GM12878 (cell line): ENCODE data around the gene ANKHD1. TPM values are rescaled to one million over a fixed set of nuclear protein-coding genes. Genes with fewer than 3 reads are reported as not detected.

Experiments used
- ATAC-seq: fragments of 200-7000 bp; cut with Tn5 transposase; 3 replicates; pipeline ENCODE4 v1.9.1; 2020; ENCODE audit warnings: mild to moderate bottlenecking, moderate library complexity
- BruUV-seq: library from RNA; stranded (reverse); fragments of 400-500 nt; replicated peaks from 2 replicates; lab custom pipeline; 2021; lab: Mats Ljungman, UMichigan
- CTCF ChIA-PET: fragments of 300-600 bp; sonication (Branson Sonifier 250); formaldehyde crosslinking; extraction: SDS; loops from one replicate; lab custom pipeline; 2021; ENCODE audit warnings: inconsistent platforms; lab: Yijun Ruan, JAX
- POLR2A ChIA-PET: fragments of 350-600 bp; formaldehyde crosslinking; extraction: SDS; loops from one replicate; lab custom pipeline; 2021; ENCODE audit warnings: inconsistent platforms; lab: Charles Lee
- RAD21 ChIA-PET: fragments of 300-600 bp; sonication (Branson Sonifier 250); formaldehyde crosslinking; loops from one replicate; lab custom pipeline; 2023; ENCODE audit warnings: antibody characterized with exemption; ENCODE audit not compliant: unreplicated experiment; lab: Charles Lee
- SMC1A ChIA-PET: fragments of 300-600 bp; sonication (Branson Sonifier 250); formaldehyde crosslinking; loops from one replicate; lab custom pipeline; 2023; ENCODE audit not compliant: unreplicated experiment, uncharacterized antibody; lab: Charles Lee
- DNase-seq: peaks from one replicate; pipeline ENCODE4 v3.0.0-alpha.2; 2011; ENCODE audit warnings: low read depth, low spot score
- FAIRE-seq: peaks from 3 replicates; lab custom pipeline; 2011; peaks lifted over from hg19 to GRCh38; lab: Jason Lieb, UNC
- H2AFZ ChIP-seq: 2 replicates; pipeline ENCODE4 v1.6.0; 2011; ENCODE audit warnings: low read depth, low read length, control low read depth; ENCODE audit not compliant: control insufficient read depth
- H3K27ac ChIP-seq: 2 replicates; pipeline ENCODE4 v1.5.1; 2011; ENCODE audit warnings: control low read depth; ENCODE audit not compliant: control insufficient read depth, insufficient read depth
- H3K27me3 ChIP-seq, 2 experiments: replicated peaks in 1 of 2; 2 replicates each; pipeline versions ENCODE4 v1.6.0 to v1.6.1; 2011; ENCODE audit warnings: low read length in 1 of 2; ENCODE audit not compliant: control insufficient read depth in 2 of 2, insufficient read depth in 2 of 2
- H3K36me3 ChIP-seq, 2 experiments: 2 replicates each; pipeline ENCODE4 v1.5.1; 2011; ENCODE audit warnings: low read length in 1 of 2; ENCODE audit not compliant: control insufficient read depth in 2 of 2, insufficient read depth in 2 of 2
- H3K4me1 ChIP-seq: 2 replicates; pipeline ENCODE4 v1.6.1; 2011; ENCODE audit warnings: mild to moderate bottlenecking, low read length, moderate library complexity, mixed read lengths; ENCODE audit not compliant: control insufficient read depth, insufficient read depth
- H3K4me2 ChIP-seq: 2 replicates; pipeline ENCODE4 v1.6.0; 2011; ENCODE audit warnings: control low read depth; ENCODE audit not compliant: control insufficient read depth, insufficient read depth
- H3K4me3 ChIP-seq: fragments of 200-600 bp; sonication (generic); 2 replicates; pipeline ENCODE4 v1.5.1; 2016
- H3K79me2 ChIP-seq: 2 replicates; pipeline ENCODE4 v1.6.0; 2011; ENCODE audit warnings: low read length; ENCODE audit not compliant: control insufficient read depth, insufficient read depth
- H3K9ac ChIP-seq: 2 replicates; pipeline ENCODE4 v1.8.0; 2011; ENCODE audit warnings: low read length, control low read depth, mixed read lengths; ENCODE audit not compliant: control insufficient read depth, insufficient read depth
- H3K9me3 ChIP-seq: replicated peaks from 3 replicates; pipeline ENCODE4 v1.5.1; 2011; ENCODE audit warnings: mild to moderate bottlenecking, low read length; ENCODE audit not compliant: control insufficient read depth, insufficient read depth
- H4K20me1 ChIP-seq: 2 replicates; pipeline ENCODE4 v1.6.0; 2011; ENCODE audit not compliant: control insufficient read depth, insufficient read depth
- EP300 ChIP-seq, 2 experiments: fragments of 150-350 bp in 1 of 2; IDR thresholded peaks; 2 replicates each; pipeline ENCODE4 v1.6.1; 2011 to 2012; ENCODE audit warnings: low read depth in 2 of 2, low read length in 2 of 2, borderline replicate concordance in 1 of 2, improper control_type of control experiment in 1 of 2, inconsistent platforms in 1 of 2; ENCODE audit not compliant: control insufficient read depth in 1 of 2
- FOS ChIP-seq: IDR thresholded peaks from 3 replicates; pipeline ENCODE4 v1.6.1; 2011; ENCODE audit warnings: borderline replicate concordance; ENCODE audit not compliant: insufficient read length; ENCODE audit errors: extremely low read depth
- GABPA ChIP-seq: IDR thresholded peaks from 2 replicates; pipeline ENCODE4 v1.6.1; 2014; ENCODE audit warnings: antibody characterized with exemption, low read depth, mild to moderate bottlenecking, inconsistent platforms
- HDGF ChIP-seq: fragments of 450-650 bp; IDR thresholded peaks from 2 replicates; pipeline ENCODE4 v1.6.1; 2016; ENCODE audit warnings: antibody characterized with exemption
- JUNB ChIP-seq: IDR thresholded peaks from 2 replicates; pipeline ENCODE4 v1.6.1; 2016; ENCODE audit warnings: antibody characterized with exemption, mild to moderate bottlenecking
- KAT2A ChIP-seq: conservative IDR thresholded peaks from 2 replicates; pipeline ENCODE4 v1.6.1; 2011; ENCODE audit warnings: low read depth, low read length; ENCODE audit not compliant: control insufficient read depth
- LARP7 ChIP-seq: fragments of 450-650 bp; IDR thresholded peaks from 2 replicates; pipeline ENCODE4 v1.6.1; 2017; ENCODE audit warnings: mild to moderate bottlenecking
- MTA3 ChIP-seq: IDR thresholded peaks from 2 replicates; pipeline ENCODE4 v1.6.1; 2012; ENCODE audit warnings: low read length, inconsistent platforms, borderline replicate concordance
- NR2C1 ChIP-seq: fragments of 450-650 bp; IDR thresholded peaks from 2 replicates; pipeline ENCODE4 v1.6.1; 2017; ENCODE audit warnings: antibody characterized with exemption, mild to moderate bottlenecking, moderate library complexity
- POLR2AphosphoS5 ChIP-seq: IDR thresholded peaks from 2 replicates; pipeline ENCODE4 v1.6.1; 2011; ENCODE audit warnings: mild to moderate bottlenecking, low read length, inconsistent platforms
- RB1 ChIP-seq: fragments of 450-650 bp; formaldehyde crosslinking; IDR thresholded peaks from 2 replicates; pipeline ENCODE4 v1.6.1; 2017; ENCODE audit warnings: mild to moderate bottlenecking, borderline replicate concordance
- RELA ChIP-seq: fragments of 450-650 bp; IDR thresholded peaks from 2 replicates; pipeline ENCODE4 v1.8.0; 2014; ENCODE audit warnings: borderline replicate concordance; ENCODE audit not compliant: partially characterized antibody
- RFX5 ChIP-seq: IDR thresholded peaks from 2 replicates; pipeline ENCODE4 v1.6.1; 2011; ENCODE audit warnings: low read depth, low read length, improper control_type of control experiment
- SMAD5 ChIP-seq: IDR thresholded peaks from 2 replicates; pipeline ENCODE4 v1.6.1; 2016; ENCODE audit warnings: antibody characterized with exemption, low read depth
- ZNF207 ChIP-seq: fragments of 450-650 bp; IDR thresholded peaks from 2 replicates; pipeline ENCODE4 v1.6.1; 2014; ENCODE audit warnings: antibody characterized with exemption, mild to moderate bottlenecking, borderline replicate concordance
- ZNF274 ChIP-seq: IDR thresholded peaks from one replicate; pipeline ENCODE4 v1.8.0; 2011; ENCODE audit not compliant: insufficient read length, insufficient read depth
- ZSCAN29 ChIP-seq: fragments of 450-650 bp; IDR thresholded peaks from 2 replicates; pipeline ENCODE4 v1.6.1; 2017; ENCODE audit warnings: mild to moderate bottlenecking, moderate library complexity
- WGBS: methylation state at CpG from one replicate; pipeline ENCODE4 v1.1.6; 2016; ENCODE audit warnings: low lambda C conversion rate; ENCODE audit not compliant: insufficient replicate concordance, insufficient coverage; ENCODE audit errors: missing lambda C conversion rate; 5-methylcytosine and 5-hydroxymethylcytosine counted together
- in situ Hi-C: fragments of 300-500 bp; cut with MboI; formaldehyde crosslinking; loops from 9 replicates; pipeline ENCODE4 v1.14.3; 2018; ENCODE audit warnings: mixed read lengths
- intact Hi-C: fragments of 100-400 bp; cut with micrococcal nuclease; formaldehyde crosslinking; loops from one replicate; pipeline ENCODE4 v1.14.2; 2022; ENCODE audit not compliant: unreplicated experiment
- polyA plus RNA-seq, 11 experiments: library from polyadenylated mRNA; depleted of rRNA in 4 of 11; unstranded in 6 of 11; stranded (reverse) in 5 of 11; fragments of >200 nt; fragmentation: Nextera tagmentation in 4 of 11; fragmentation: Illumina TruSeq in 1 of 11; extraction: Ambion mirVana in 4 of 11; extraction: Trizol in 1 of 11; gene quantifications; 1 replicate in 1 of 11; 2 replicates in 10 of 11; pipeline versions ENCODE4 v1.2.1 to v1.2.3, GENCODE V29; 2011 to 2016; ENCODE audit warnings: inconsistent platforms in 2 of 11, missing spikeins in 2 of 11, low read depth in 1 of 11
- total RNA-seq, 4 experiments: library from RNA; depleted of rRNA in 3 of 4; stranded (reverse); fragments of >200 nt in 3 of 4; fragmentation: Illumina TruSeq in 1 of 4; extraction: Trizol in 1 of 4; gene quantifications; 2 replicates each; pipeline versions ENCODE4 v1.2.1 to v1.2.3, GENCODE V29; 2013 to 2021
- TF ChIP-seq, protein P1 (sequence below): fragments of 150-350 bp; IDR thresholded peaks from 2 replicates; pipeline ENCODE4 v1.6.1; 2016; ENCODE audit warnings: low read depth, low read length
- TF ChIP-seq, protein P2 (sequence below), 3 experiments: IDR thresholded peaks in 2 of 3; conservative IDR thresholded peaks in 1 of 3; 2 replicates each; pipeline ENCODE4 v1.5.1; 2011; ENCODE audit warnings: low read depth in 3 of 3, low read length in 3 of 3, mild to moderate bottlenecking in 3 of 3, control low read depth in 2 of 3, moderate library complexity in 2 of 3, inconsistent platforms in 1 of 3, mixed read lengths in 1 of 3; ENCODE audit not compliant: control insufficient read depth in 2 of 3, insufficient read depth in 1 of 3; ENCODE audit errors: extremely low read depth in 1 of 3

ANKHD1 gene
- total and polyA plus RNA-seq, 10 of the 15 experiments (the other 5 are each of a cell fraction or from before 2014, with no cell fraction given), result 31.6 to 96.8 (median 74.3) TPM

DNA sequence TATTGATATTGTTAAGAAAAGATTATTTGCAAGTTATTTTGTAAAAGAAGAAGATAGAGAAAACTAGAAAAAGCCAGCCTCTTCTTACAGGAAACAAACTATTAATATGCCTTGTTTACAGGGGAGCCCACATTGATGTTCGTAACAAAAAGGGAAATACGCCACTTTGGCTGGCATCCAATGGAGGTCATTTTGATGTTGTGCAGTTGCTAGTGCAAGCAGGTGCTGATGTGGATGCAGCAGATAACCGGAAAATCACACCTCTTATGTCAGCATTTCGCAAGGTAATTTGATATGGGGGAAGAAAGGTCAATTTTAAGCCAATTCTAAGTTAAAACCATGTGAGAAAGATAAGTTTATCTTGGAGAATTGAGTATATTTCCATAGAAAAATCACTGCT, 108.3 kb downstream of the ANKHD1 start (continued):
- TF ChIP-seq, protein P1, sequence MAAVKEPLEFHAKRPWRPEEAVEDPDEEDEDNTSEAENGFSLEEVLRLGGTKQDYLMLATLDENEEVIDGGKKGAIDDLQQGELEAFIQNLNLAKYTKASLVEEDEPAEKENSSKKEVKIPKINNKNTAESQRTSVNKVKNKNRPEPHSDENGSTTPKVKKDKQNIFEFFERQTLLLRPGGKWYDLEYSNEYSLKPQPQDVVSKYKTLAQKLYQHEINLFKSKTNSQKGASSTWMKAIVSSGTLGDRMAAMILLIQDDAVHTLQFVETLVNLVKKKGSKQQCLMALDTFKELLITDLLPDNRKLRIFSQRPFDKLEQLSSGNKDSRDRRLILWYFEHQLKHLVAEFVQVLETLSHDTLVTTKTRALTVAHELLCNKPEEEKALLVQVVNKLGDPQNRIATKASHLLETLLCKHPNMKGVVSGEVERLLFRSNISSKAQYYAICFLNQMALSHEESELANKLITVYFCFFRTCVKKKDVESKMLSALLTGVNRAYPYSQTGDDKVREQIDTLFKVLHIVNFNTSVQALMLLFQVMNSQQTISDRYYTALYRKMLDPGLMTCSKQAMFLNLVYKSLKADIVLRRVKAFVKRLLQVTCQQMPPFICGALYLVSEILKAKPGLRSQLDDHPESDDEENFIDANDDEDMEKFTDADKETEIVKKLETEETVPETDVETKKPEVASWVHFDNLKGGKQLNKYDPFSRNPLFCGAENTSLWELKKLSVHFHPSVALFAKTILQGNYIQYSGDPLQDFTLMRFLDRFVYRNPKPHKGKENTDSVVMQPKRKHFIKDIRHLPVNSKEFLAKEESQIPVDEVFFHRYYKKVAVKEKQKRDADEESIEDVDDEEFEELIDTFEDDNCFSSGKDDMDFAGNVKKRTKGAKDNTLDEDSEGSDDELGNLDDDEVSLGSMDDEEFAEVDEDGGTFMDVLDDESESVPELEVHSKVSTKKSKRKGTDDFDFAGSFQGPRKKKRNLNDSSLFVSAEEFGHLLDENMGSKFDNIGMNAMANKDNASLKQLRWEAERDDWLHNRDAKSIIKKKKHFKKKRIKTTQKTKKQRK, result no peak
- no peak for TF ChIP-seq SMAD5
- no peak for TF ChIP-seq NR2C1
- no peak for TF ChIP-seq FOS
- no peak for TF ChIP-seq JUNB
- TF ChIP-seq GABPA, result no peak
- TF ChIP-seq HDGF, result no peak
- TF ChIP-seq ZNF207, result no peak
- TF ChIP-seq, all 136 proteins: peak for 0

DNA sequence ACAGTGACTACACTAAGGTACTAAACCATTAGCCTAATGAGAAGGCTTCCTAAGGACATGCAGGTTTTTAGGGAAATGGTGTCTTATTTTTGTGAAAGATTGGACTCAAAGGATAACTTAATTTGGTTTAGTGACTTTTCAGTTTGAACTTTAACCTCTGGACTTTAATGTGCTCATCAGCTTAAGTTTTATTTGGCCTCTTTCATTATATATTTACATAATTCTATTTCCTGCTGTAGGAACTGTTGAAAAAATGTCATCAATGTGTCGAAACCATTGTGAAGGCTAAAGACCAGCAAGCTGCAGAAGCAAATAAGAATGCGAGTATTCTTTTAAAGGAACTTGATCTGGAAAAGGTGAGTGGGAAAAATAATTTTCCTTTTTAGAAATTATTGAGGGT, 111.5 kb downstream of the ANKHD1 start:
- no TSS peak for BruUV-seq
- Histone ChIP-seq H3K9ac (no peak overlapping the region), H3K4me2 (no peak overlapping the region), H3K27me3 (no peaks in the 10 kb centered on the region), H2AFZ (no peak overlapping the region), H3K4me1 (no peaks in the 10 kb centered on the region), H3K27ac (no peak overlapping the region), H3K9me3 (no peaks in the 10 kb centered on the region; the same call in 2 of the 3 replicates), H3K36me3 (peaks cover 2 to 9% of the 10 kb centered on the region in 2 experiments; a peak in 3 of 4 replicates), H4K20me1 (no peaks in the 10 kb centered on the region), H3K79me2 (no peaks in the 10 kb centered on the region), H3K4me3 (no peak overlapping the region)
- RAD21 ChIA-PET, result no interaction called here
- POLR2A ChIA-PET, result interaction anchor here (0.6 kb wide), 1 partner anchor 176 kb away, joined by 3 read pairs; no protein-coding TSS in a partner anchor
- CTCF ChIA-PET, result interaction anchor here (0.5 kb wide), 1 partner anchor 94 kb away, joined by 3 read pairs; no protein-coding TSS in a partner anchor
- no peak for ATAC-seq
- WGBS, result 93% methylated on average over 2 of the region's 2 CpGs
- no peak for FAIRE-seq
- no peak for DNase-seq
- SMC1A ChIA-PET, result interaction anchor here (1.2 kb wide), 1 partner anchor 20 kb away, joined by 3 read pairs; no protein-coding TSS in a partner anchor
- intact Hi-C loops, result loop anchor here (10.0 kb wide), 1 partner anchor 58 kb away; no protein-coding TSS in a partner anchor
- in situ Hi-C loops, result no loop called here
- no peak for TF ChIP-seq MTA3
- TF ChIP-seq, protein P2, sequence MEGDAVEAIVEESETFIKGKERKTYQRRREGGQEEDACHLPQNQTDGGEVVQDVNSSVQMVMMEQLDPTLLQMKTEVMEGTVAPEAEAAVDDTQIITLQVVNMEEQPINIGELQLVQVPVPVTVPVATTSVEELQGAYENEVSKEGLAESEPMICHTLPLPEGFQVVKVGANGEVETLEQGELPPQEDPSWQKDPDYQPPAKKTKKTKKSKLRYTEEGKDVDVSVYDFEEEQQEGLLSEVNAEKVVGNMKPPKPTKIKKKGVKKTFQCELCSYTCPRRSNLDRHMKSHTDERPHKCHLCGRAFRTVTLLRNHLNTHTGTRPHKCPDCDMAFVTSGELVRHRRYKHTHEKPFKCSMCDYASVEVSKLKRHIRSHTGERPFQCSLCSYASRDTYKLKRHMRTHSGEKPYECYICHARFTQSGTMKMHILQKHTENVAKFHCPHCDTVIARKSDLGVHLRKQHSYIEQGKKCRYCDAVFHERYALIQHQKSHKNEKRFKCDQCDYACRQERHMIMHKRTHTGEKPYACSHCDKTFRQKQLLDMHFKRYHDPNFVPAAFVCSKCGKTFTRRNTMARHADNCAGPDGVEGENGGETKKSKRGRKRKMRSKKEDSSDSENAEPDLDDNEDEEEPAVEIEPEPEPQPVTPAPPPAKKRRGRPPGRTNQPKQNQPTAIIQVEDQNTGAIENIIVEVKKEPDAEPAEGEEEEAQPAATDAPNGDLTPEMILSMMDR (IDR thresholded peaks at IDR 0.05 in 2 of 3, conservative IDR thresholded peaks at IDR 0.05 in 1 of 3; ENCODE audit: control insufficient read depth in 2 of 3, extremely low read depth in 1 of 3, insufficient read depth in 1 of 3, low read depth in 3 of 3, low read length in 3 of 3), result no peak
- TF ChIP-seq RB1, result no peak
- TF ChIP-seq ZNF274, result no peak
- TF ChIP-seq ZSCAN29, result no peak
- no peak for TF ChIP-seq LARP7
- no peak for TF ChIP-seq KAT2A
- TF ChIP-seq RELA, result no peak
- no peak for TF ChIP-seq POLR2AphosphoS5
- TF ChIP-seq EP300 (IDR thresholded peaks at IDR 0.05; ENCODE audit: borderline replicate concordance in 1 of 2, control insufficient read depth in 1 of 2, low read depth in 2 of 2, low read length in 2 of 2), result no peak
- TF ChIP-seq RFX5, result no peak
